RCC 7860 (cell line): ENCODE results near the gene GPR183.
A peak's percentile ranks its signal among the peaks of the same experiment; 100 is the strongest.

Experiments
- DNase-seq: peaks from one replicate; pipeline ENCODE4 v3.0.0-alpha.2; 2015; ENCODE audit warnings: low spot score
- FAIRE-seq: peaks from 2 replicates; lab custom pipeline; 2012; peaks lifted over from hg19 to GRCh38; lab: Jason Lieb, UNC

Gene GPR183

DNA sequence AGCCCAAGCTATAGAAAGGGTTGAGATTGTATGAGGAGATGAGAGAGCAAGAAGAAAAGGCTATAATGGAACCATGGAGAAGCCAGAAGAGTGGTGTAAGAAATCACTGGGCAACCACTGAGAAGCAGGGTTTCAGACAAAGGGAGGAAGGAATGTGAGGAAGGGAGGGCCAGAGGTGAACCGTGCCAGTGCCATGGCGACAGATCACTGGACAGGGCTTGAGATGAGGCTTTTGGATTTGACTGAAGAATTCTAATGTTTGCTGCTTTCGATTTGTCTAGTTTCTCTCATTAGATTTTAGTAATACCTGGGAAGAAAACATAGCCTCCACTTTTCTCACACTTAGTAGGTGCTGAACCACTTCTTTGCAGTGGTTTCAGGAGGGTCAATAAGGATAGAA is 6.3 kb upstream of the GPR183 start:
- no peak for FAIRE-seq
- no peak for DNase-seq

- FAIRE-seq (peak; percentile 93), DNase-seq (peak; percentile 90)
Observed at GRCh38 chr13:99312493-99312883, 5.3 kb upstream of the GPR183 start.

DNA sequence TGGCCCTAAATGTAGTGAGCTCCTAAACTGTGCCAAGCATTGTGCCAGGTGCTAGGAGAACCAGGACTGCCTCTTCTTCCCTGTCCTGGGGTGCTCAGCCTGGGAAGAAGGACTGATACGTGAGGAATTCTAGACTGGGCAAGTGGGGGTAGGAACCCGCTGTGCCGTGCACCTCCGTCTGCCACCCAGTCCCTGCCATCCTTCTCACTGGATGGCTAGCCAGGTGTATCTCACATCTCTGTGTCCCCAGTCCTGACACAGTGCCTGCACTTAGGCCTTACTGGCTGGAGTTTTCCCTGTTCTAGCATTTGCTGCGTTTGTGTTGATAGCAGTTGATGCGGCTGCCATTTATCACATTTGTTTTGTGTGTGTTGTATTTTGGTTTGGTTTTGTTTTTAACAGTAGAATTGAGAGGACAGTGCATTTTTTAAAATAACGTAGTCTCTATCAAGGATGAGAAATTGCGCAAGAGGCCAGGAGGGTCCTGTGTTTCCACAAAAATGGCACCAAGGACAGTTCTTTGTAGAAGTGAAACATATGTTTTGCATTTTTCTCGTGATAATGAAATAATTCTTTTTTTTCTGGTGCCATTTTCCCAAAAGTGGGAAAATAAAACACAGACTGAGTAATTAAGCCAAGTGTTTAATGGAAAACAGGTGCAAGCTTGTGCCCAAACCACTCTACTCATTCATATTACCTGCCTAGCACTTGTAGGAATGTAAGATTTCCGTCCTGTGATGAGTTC is 4.7 kb upstream of the GPR183 start:
- FAIRE-seq (no peak), DNase-seq (no peak)

DNA sequence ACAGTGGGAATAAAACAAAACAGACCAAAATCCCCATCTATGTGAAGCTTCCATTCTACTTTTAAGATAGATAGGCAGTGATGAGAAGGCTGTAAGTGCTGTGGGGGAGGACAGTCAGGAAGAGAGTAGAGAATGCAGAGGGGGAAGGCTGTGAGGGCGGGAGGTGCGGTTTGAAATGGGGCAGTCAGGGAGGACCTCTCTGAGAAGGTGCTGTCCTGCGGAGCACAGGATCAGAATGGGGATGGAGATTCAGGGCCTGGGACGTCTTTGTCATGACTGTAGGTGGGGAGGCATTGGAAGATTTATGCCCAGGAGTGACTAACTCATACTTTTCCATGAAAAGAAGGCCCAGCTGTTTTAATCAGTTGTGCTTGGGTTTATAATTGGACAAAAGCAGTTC is 3.9 kb upstream of the GPR183 start:
- DNase-seq (no peak), FAIRE-seq (no peak)

- no peak for DNase-seq
- FAIRE-seq: no peak
Observed at GRCh38 chr13:99310382-99311031, 3.3 kb upstream of the GPR183 start.

- DNase-seq (peak; percentile 6), FAIRE-seq (no peak)
Observed at GRCh38 chr13:99308471-99309087, 1.4 kb upstream of the GPR183 start.

DNA sequence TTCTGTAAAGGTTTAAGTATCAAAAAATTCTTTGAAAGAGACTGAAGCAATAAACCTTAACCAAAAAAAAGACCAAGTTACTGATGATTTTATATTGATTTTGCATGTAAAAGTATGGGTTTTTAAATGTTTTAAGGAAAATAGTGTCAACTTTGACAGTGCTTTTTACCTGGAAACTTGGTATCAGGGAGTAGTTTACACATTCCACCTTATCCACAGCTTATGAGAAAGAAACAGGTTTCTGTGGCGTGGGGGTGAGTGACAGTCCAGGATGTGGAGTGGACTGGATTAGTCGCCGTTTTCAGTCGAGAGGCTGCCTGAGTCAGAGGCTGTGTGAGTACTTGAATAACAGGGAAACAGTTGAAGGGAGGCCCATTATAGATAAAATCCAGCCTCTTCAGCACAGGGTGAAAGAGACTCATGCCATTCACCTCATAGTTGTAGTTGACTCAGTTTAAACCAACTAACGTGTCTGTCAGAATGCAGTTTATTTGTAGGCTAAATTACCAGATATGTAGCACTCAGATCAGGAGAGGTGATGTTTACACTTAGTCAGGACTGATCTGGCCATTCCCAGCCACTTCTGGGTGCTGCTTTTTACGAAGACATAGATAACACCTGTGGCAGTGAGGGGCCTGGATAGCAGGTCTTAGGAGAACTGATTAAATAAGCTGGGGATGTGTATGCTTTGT is 595 bp upstream of the GPR183 start:
- FAIRE-seq (peak; percentile 50), DNase-seq (peak; percentile 75)

DNA sequence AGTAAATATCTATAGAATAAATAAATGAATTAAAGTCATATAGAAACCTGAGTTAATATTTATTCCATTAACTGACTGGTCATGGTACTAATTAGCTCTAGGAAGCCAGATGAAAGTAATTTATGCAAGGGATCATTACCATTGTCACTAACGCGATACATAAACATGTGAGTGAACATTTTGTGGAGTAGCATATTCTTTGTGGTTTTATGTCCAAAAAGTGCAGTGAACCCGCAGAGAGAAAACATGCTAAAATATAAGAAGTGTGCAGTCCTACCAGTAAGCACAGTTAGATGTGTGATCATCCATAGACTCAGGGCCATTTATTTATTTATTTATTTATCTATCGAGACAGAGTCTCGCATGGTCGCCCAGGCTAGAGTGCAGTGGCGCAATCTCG is 1.6 kb downstream of the GPR183 start:
- FAIRE-seq (no peak), DNase-seq (no peak)

- DNase-seq: no peak
- FAIRE-seq: no peak
Observed at GRCh38 chr13:99305158-99305557, 2.0 kb downstream of the GPR183 start.

- no peak for FAIRE-seq
- DNase-seq: no peak
Observed at GRCh38 chr13:99304541-99304940, 2.7 kb downstream of the GPR183 start.

DNA sequence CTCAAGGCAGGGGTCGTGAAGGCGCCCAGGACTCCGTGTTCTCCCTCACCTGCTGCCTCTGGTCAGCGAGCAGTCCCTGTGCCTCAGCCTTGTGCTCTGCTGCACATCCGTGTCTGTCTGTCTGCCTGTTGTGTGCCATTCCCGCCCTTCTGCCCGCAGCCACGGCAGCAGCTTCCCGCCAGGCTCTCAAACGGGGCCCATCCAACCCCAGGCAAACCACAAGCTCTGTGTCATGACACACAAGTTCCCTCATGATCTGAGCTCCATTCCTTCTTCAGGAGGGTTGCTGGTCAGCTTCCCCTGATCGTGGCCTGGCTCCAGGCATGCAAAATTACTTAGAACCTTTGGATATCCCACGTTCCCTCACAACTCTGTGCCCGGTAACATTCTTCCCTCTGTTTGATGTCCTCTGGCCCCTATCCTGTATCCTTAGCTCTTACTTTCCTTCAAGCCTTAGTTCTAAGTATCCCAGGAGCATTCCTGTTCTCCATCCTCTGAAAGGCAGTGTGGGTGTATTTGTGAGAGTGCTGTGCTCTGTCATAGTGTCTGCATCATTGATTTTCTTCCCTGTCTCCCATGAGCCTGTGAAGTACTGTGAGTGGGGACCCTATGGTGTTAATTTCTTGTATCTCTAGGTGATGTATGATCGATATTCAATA is 3.2 kb downstream of the GPR183 start:
- DNase-seq: no peak
- FAIRE-seq: no peak

GRCh38 chr13:99302637-99303505 is 4.3 kb downstream of the GPR183 start:
- DNase-seq (no peak), FAIRE-seq (no peak)

GRCh38 chr13:99301913-99302636 is 5.1 kb downstream of the GPR183 start:
- FAIRE-seq: no peak
- no peak for DNase-seq

GRCh38 chr13:99301056-99301838 is 6.0 kb downstream of the GPR183 start:
- no peak for FAIRE-seq

DNA sequence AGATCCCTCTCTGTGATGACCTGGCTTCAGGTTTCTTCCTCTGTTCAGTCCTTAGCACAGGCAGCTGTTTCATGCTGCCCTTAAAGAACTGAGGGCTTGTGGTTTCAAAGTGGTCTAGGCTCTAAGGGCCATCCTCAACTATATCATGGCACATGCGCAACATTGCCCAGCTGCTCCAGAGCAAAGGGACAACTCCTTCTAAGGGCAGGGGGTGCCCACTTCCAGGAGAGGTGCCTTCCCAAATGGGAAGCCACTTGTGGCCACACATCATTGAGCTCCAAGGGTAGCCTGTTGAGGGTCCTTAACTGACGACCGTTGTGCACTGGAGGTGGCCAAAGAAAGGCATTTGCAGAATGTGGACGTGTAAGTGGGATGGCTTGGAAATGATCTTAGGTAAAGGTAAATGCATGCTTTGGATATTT is 7.3 kb downstream of the GPR183 start:
- DNase-seq (no peak), FAIRE-seq (no peak)

More at GRCh38 chr13:99301056-99301838, 6.0 kb downstream of the GPR183 start:
- DNase-seq: no peak

- DNase-seq: no peak
- FAIRE-seq: no peak
Observed at GRCh38 chr13:99299256-99299919, 7.8 kb downstream of the GPR183 start.

GRCh38 chr13:99298056-99298455 is 9.1 kb downstream of the GPR183 start:
- DNase-seq (no peak), FAIRE-seq (no peak)

DNA sequence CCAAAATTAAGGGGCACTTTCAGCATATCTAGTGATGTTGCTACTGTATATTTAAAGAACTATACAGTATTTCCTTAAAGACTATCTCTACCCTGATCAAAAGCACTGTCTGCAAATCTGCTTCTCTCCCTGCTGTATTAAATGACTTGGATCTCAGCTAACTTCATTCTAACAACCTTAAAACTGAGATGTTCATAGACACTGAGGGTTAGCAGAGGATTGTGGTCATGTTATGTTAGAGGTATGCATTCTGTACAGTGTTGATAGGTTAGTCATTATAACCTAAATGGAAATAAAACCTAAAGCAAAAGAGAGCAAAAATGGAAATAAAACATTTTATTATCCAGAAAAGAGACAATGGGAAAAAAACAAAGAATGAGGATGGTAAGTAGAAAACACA is 9.9 kb downstream of the GPR183 start:
- DNase-seq (no peak), FAIRE-seq (no peak)
